GM23338 (cell line): ENCODE results near the gene ANKRD1.

Experiments used
- CREB1 ChIP-seq: fragments of 250-450 bp; sonication (Bioruptor Pico); IDR thresholded peaks from 2 replicates; pipeline ENCODE4 v1.5.0; 2020; ENCODE audit warnings: low read depth, mild to moderate bottlenecking, moderate library complexity
- CTCF ChIP-seq, 2 experiments: fragments of 200-600 bp in 1 of 2; sonication (generic) in 1 of 2; conservative IDR thresholded peaks; 2 replicates each; pipeline versions ENCODE4 v1.5.1 to v1.6.1; 2016 to 2017; ENCODE audit warnings: antibody characterized with exemption in 2 of 2, low read depth in 2 of 2, mild to moderate bottlenecking in 2 of 2, moderate library complexity in 1 of 2
- EZH2 ChIP-seq: fragments of 200-600 bp; sonication (generic); IDR thresholded peaks from one replicate; pipeline ENCODE4 v1.8.0; 2017; ENCODE audit warnings: antibody characterized with exemption, mild to moderate bottlenecking, low read depth; ENCODE audit not compliant: unreplicated experiment
- EZH2phosphoT487 ChIP-seq: fragments of 200-600 bp; sonication (generic); IDR thresholded peaks from one replicate; pipeline ENCODE4 v1.8.1; 2018; ENCODE audit warnings: antibody characterized with exemption; ENCODE audit not compliant: unreplicated experiment
- JUNB ChIP-seq: IDR thresholded peaks from one replicate; pipeline ENCODE4 v1.6.1; 2016; ENCODE audit warnings: antibody characterized with exemption; ENCODE audit not compliant: unreplicated experiment
- POLR2AphosphoS5 ChIP-seq: IDR thresholded peaks from 2 replicates; pipeline ENCODE4 v1.6.1; 2016; ENCODE audit warnings: antibody characterized with exemption, low read depth
- REST ChIP-seq: IDR thresholded peaks from one replicate; pipeline ENCODE4 v1.6.1; 2018; ENCODE audit warnings: antibody characterized with exemption; ENCODE audit not compliant: unreplicated experiment
- ZNF331 ChIP-seq: fragments of 250-450 bp; sonication (Bioruptor Pico); IDR thresholded peaks from 2 replicates; pipeline ENCODE4 v1.5.0; 2020; ENCODE audit warnings: low read depth, mild to moderate bottlenecking, moderate library complexity

- TF ChIP-seq CTCF (conservative IDR thresholded peaks at IDR 0.05; ENCODE audit: low read depth in 2 of 2) (no peak), JUNB (no peak), POLR2AphosphoS5 (peak; percentile 77), ZNF331 (CRISPR knock-in tag) (no peak), EZH2 (no peak), REST (no peak), EZH2phosphoT487 (no peak), CREB1 (CRISPR knock-in tag) (no peak)
These were observed 48.9 kb downstream of the ANKRD1 start, which contains the start of gene RPP30 for GRCh38 chr10:90871766-90872647.
